ENCODE measurements around the gene TBX5.

The TBX5 gene

DNA sequence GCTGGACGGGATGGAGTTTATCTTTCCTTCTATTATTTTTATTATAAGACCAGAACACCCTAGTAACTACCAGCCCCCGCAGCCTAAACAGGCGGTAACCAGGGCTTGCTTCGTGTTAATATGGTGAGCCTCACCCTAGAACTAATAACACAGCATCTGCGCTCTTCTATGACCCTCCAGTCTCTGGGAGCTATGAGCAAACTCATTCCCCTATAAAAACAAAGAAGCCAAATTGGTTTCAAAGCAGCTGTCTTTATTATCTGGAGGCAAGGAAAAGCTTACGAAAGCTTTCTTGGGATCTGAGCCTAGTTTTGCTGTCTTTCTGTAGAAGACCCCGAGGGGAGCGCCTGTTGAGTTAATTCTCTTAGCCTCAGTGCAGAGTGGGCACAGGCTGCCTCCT is 85.0 kb downstream of the TBX5 start:
- H2AFZ ChIP-seq (ENCODE audit: low read depth, low read length) = no peak overlapping the region
- H3K9me3 ChIP-seq (ENCODE audit: control insufficient read depth, low read length) = no peaks in the 10 kb centered on the region
- no peak overlapping the region for H3K4ac ChIP-seq (ENCODE audit: low read depth in 1 of 2, low read length in 2 of 2)
- no peak overlapping the region for H4K91ac ChIP-seq (ENCODE audit: low read length)
- no peak overlapping the region for H3K23ac ChIP-seq (ENCODE audit: low read length in 2 of 2)
- peaks cover 0 to 7% of the 10 kb centered on the region in 2 experiments for H3K27me3 ChIP-seq (ENCODE audit: control insufficient read depth in 1 of 2, insufficient read depth in 1 of 2, low read length in 2 of 2)
- H3K4me2 ChIP-seq (ENCODE audit: low read length, poor library complexity, severe bottlenecking) = no peak overlapping the region
- no peak overlapping the region for H3K4me3 ChIP-seq (ENCODE audit: insufficient read depth in 1 of 2, low read depth in 1 of 2, low read length in 2 of 2)
- H2BK5ac ChIP-seq (ENCODE audit: low read depth, low read length, poor library complexity, severe bottlenecking) = no peak overlapping the region
- H3K9ac ChIP-seq (ENCODE audit: low read length) = no peak overlapping the region
- 85% methylated on average over 8 of the region's 8 CpGs for WGBS
- no peak overlapping the region for H2BK120ac ChIP-seq (ENCODE audit: low read depth, low read length)
- H4K8ac ChIP-seq (ENCODE audit: low read length) = no peak overlapping the region
- DNase-seq = no peak
- no peak overlapping the region for H3K18ac ChIP-seq (ENCODE audit: low read depth in 1 of 2, low read length in 2 of 2)
- no peaks in the 10 kb centered on the region for H3K36me3 ChIP-seq (ENCODE audit: control insufficient read depth in 1 of 2, insufficient read depth in 2 of 2, low read depth in 1 of 2, low read length in 2 of 2)
- no peaks in the 10 kb centered on the region for H3K79me1 ChIP-seq (replicated peaks; ENCODE audit: low read length, poor library complexity, severe bottlenecking)
- H2BK12ac ChIP-seq (ENCODE audit: low read length in 2 of 2) = no peak overlapping the region
- no peak overlapping the region for H2BK15ac ChIP-seq (ENCODE audit: low read depth, poor library complexity, severe bottlenecking)
- H3K4me1 ChIP-seq (ENCODE audit: control insufficient read depth, insufficient read depth, low read depth, low read length) = no peaks in the 10 kb centered on the region
- H3K27ac ChIP-seq (ENCODE audit: low read length, poor library complexity, severe bottlenecking) = no peak overlapping the region
- H2AK5ac ChIP-seq (ENCODE audit: low read length, severe bottlenecking) = no peak overlapping the region
- no peak overlapping the region for H3K14ac ChIP-seq (ENCODE audit: low read length in 2 of 2)

DNA sequence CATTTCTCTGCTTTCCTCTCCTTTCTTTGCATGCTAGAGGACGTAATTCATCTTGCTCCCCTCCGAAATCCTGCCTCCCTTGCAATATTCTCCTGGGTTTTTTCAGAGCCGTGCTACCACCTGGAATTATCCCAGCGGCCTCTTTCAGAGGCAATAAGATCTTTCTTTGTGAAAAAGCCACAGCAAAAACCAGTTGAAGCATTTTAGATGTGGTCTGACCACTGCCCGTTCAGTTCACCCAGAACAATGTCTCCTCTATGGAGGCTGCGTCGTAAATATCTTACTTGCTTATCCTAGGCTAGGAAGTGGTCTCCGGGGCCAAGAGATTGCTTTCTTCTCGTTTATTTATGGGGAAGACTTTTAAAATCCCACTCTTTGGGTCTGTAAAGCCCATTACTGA is 85.8 kb downstream of the TBX5 start:
- Histone ChIP-seq H3K27me3 (ENCODE audit: control insufficient read depth in 1 of 2, insufficient read depth in 1 of 2, low read length in 2 of 2) (peaks cover 0 to 5% of the 10 kb centered on the region in 2 experiments), H3K14ac (ENCODE audit: low read length in 2 of 2) (no peak overlapping the region), H2BK120ac (ENCODE audit: low read depth, low read length) (no peak overlapping the region), H4K8ac (ENCODE audit: low read length) (no peak overlapping the region), H2BK15ac (ENCODE audit: low read depth, poor library complexity, severe bottlenecking) (no peak overlapping the region), H3K4ac (ENCODE audit: low read depth in 1 of 2, low read length in 2 of 2) (no peak overlapping the region), H3K4me3 (ENCODE audit: insufficient read depth in 1 of 2, low read depth in 1 of 2, low read length in 2 of 2) (no peak overlapping the region), H4K91ac (ENCODE audit: low read length) (no peak overlapping the region), H3K36me3 (ENCODE audit: control insufficient read depth in 1 of 2, insufficient read depth in 2 of 2, low read depth in 1 of 2, low read length in 2 of 2) (no peaks in the 10 kb centered on the region), H3K27ac (ENCODE audit: low read length, poor library complexity, severe bottlenecking) (no peak overlapping the region), H3K9me3 (ENCODE audit: control insufficient read depth, low read length) (no peaks in the 10 kb centered on the region), H3K4me2 (ENCODE audit: low read length, poor library complexity, severe bottlenecking) (no peak overlapping the region), H2AK5ac (ENCODE audit: low read length, severe bottlenecking) (no peak overlapping the region), H3K79me1 (replicated peaks; ENCODE audit: low read length, poor library complexity, severe bottlenecking) (no peaks in the 10 kb centered on the region), H2AFZ (ENCODE audit: low read depth, low read length) (no peak overlapping the region), H3K18ac (ENCODE audit: low read depth in 1 of 2, low read length in 2 of 2) (no peak overlapping the region), H2BK12ac (ENCODE audit: low read length in 2 of 2) (no peak overlapping the region), H3K9ac (ENCODE audit: low read length) (peak overlapping the region; percentile 44), H3K23ac (ENCODE audit: low read length in 2 of 2) (no peak overlapping the region), H2BK5ac (ENCODE audit: low read depth, low read length, poor library complexity, severe bottlenecking) (no peak overlapping the region), H3K4me1 (ENCODE audit: control insufficient read depth, insufficient read depth, low read depth, low read length) (no peaks in the 10 kb centered on the region)
- DNase-seq = no peak
- 70% methylated on average over 9 of the region's 9 CpGs for WGBS

DNA sequence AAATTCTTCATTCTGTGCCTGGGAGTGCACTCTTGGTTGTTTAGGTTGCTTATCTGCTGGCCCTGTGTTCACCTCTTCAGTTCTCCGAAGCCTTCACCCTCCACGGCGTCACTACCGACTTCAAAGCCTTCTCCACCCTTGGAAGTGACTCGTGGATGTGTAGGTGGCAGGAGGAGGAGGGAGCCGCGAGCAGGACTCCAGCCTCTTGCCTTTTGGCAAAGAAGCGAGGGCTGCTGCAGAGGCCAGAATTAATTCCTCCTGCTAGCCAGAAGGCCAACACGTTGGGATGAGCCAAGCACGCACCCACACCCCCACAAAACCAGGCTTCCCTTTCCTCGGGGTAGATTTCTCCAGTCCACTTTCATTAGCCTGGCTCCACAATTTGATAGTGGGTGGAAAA is 86.5 kb downstream of the TBX5 start:
- 45% methylated on average over 9 of the region's 11 CpGs for WGBS

DNA sequence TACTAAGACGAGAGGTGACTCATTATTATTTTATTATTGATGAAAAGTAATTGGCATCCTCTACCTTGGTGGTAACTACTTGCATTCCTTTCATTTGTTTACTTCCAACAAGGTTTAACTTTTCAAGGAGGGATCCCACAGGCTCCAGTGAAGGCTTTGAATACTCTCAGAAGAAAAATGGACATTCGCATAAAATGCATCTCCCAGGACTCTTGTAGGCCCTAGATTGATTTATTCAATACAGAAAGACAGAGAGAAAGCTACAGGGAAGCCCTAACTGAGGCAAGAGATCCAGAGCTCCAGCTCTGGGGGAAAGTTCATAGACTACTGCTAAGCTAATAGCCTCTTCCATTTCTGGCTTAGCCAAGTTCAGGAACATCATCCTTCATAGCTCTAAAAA is 87.0 kb downstream of the TBX5 start:
- no peaks in the 10 kb centered on the region for H3K36me3 ChIP-seq (ENCODE audit: control insufficient read depth in 1 of 2, insufficient read depth in 2 of 2, low read depth in 1 of 2, low read length in 2 of 2)
- peaks cover 0 to 5% of the 10 kb centered on the region in 2 experiments for H3K27me3 ChIP-seq (ENCODE audit: control insufficient read depth in 1 of 2, insufficient read depth in 1 of 2, low read length in 2 of 2)
- no peak overlapping the region for H3K4ac ChIP-seq (ENCODE audit: low read depth in 1 of 2, low read length in 2 of 2)
- H2AFZ ChIP-seq (ENCODE audit: low read depth, low read length) = no peak overlapping the region
- H3K14ac ChIP-seq (ENCODE audit: low read length in 2 of 2) = no peak overlapping the region
- H2AK5ac ChIP-seq (ENCODE audit: low read length, severe bottlenecking) = no peak overlapping the region
- H3K4me1 ChIP-seq (ENCODE audit: control insufficient read depth, insufficient read depth, low read depth, low read length) = no peaks in the 10 kb centered on the region
- H3K4me3 ChIP-seq (ENCODE audit: insufficient read depth in 1 of 2, low read depth in 1 of 2, low read length in 2 of 2) = peak overlapping the region in 1 of 2 experiments; percentile 44
- H3K4me2 ChIP-seq (ENCODE audit: low read length, poor library complexity, severe bottlenecking) = no peak overlapping the region
- no peak overlapping the region for H2BK12ac ChIP-seq (ENCODE audit: low read length in 2 of 2)
- no peak overlapping the region for H2BK120ac ChIP-seq (ENCODE audit: low read depth, low read length)
- H2BK5ac ChIP-seq (ENCODE audit: low read depth, low read length, poor library complexity, severe bottlenecking) = no peak overlapping the region
- H3K27ac ChIP-seq (ENCODE audit: low read length, poor library complexity, severe bottlenecking) = no peak overlapping the region
- H3K23ac ChIP-seq (ENCODE audit: low read length in 2 of 2) = no peak overlapping the region
- H3K9ac ChIP-seq (ENCODE audit: low read length) = peak overlapping the region; percentile 44
- DNase-seq = no peak
- H3K79me1 ChIP-seq (replicated peaks; ENCODE audit: low read length, poor library complexity, severe bottlenecking) = no peaks in the 10 kb centered on the region
- H2BK15ac ChIP-seq (ENCODE audit: low read depth, poor library complexity, severe bottlenecking) = no peak overlapping the region
- no peak overlapping the region for H3K18ac ChIP-seq (ENCODE audit: low read depth in 1 of 2, low read length in 2 of 2)
- H3K9me3 ChIP-seq (ENCODE audit: control insufficient read depth, low read length) = no peaks in the 10 kb centered on the region
- no peak overlapping the region for H4K91ac ChIP-seq (ENCODE audit: low read length)
- WGBS = 38% methylated on average over 1 of the region's 2 CpGs
- H4K8ac ChIP-seq (ENCODE audit: low read length) = no peak overlapping the region

More for the DNA sequence above, 86.5 kb downstream of the TBX5 start:
- no peak overlapping the region for H3K18ac ChIP-seq (ENCODE audit: low read depth in 1 of 2, low read length in 2 of 2)
- no peak for DNase-seq
- peaks cover 0 to 5% of the 10 kb centered on the region in 2 experiments for H3K27me3 ChIP-seq (ENCODE audit: control insufficient read depth in 1 of 2, insufficient read depth in 1 of 2, low read length in 2 of 2)
- peak overlapping the region in 1 of 2 experiments; percentile 44 for H3K4me3 ChIP-seq (ENCODE audit: insufficient read depth in 1 of 2, low read depth in 1 of 2, low read length in 2 of 2)
- no peak overlapping the region for H3K27ac ChIP-seq (ENCODE audit: low read length, poor library complexity, severe bottlenecking)
- H2BK12ac ChIP-seq (ENCODE audit: low read length in 2 of 2) = no peak overlapping the region
- H2AK5ac ChIP-seq (ENCODE audit: low read length, severe bottlenecking) = no peak overlapping the region
- H2BK5ac ChIP-seq (ENCODE audit: low read depth, low read length, poor library complexity, severe bottlenecking) = no peak overlapping the region
- no peaks in the 10 kb centered on the region for H3K79me1 ChIP-seq (replicated peaks; ENCODE audit: low read length, poor library complexity, severe bottlenecking)
- no peak overlapping the region for H2AFZ ChIP-seq (ENCODE audit: low read depth, low read length)
- H2BK120ac ChIP-seq (ENCODE audit: low read depth, low read length) = no peak overlapping the region
- H2BK15ac ChIP-seq (ENCODE audit: low read depth, poor library complexity, severe bottlenecking) = no peak overlapping the region
- no peaks in the 10 kb centered on the region for H3K36me3 ChIP-seq (ENCODE audit: control insufficient read depth in 1 of 2, insufficient read depth in 2 of 2, low read depth in 1 of 2, low read length in 2 of 2)
- no peaks in the 10 kb centered on the region for H3K9me3 ChIP-seq (ENCODE audit: control insufficient read depth, low read length)
- H3K4me1 ChIP-seq (ENCODE audit: control insufficient read depth, insufficient read depth, low read depth, low read length) = no peaks in the 10 kb centered on the region
- no peak overlapping the region for H3K14ac ChIP-seq (ENCODE audit: low read length in 2 of 2)
- no peak overlapping the region for H3K4me2 ChIP-seq (ENCODE audit: low read length, poor library complexity, severe bottlenecking)
- H4K91ac ChIP-seq (ENCODE audit: low read length) = no peak overlapping the region
- no peak overlapping the region for H3K23ac ChIP-seq (ENCODE audit: low read length in 2 of 2)
- peak overlapping the region; percentile 44 for H3K9ac ChIP-seq (ENCODE audit: low read length)
- no peak overlapping the region for H3K4ac ChIP-seq (ENCODE audit: low read depth in 1 of 2, low read length in 2 of 2)
- H4K8ac ChIP-seq (ENCODE audit: low read length) = no peak overlapping the region
